C1 segment of cervical spinal cord (tissue), 14 donors: ENCODE results near the gene FOXC2.

Experiments used
- DNase-seq, 14 donors: peaks; one replicate each; lab custom pipeline; 2025; lab: John Stamatoyannopoulos, UW

The FOXC2 gene

DNA sequence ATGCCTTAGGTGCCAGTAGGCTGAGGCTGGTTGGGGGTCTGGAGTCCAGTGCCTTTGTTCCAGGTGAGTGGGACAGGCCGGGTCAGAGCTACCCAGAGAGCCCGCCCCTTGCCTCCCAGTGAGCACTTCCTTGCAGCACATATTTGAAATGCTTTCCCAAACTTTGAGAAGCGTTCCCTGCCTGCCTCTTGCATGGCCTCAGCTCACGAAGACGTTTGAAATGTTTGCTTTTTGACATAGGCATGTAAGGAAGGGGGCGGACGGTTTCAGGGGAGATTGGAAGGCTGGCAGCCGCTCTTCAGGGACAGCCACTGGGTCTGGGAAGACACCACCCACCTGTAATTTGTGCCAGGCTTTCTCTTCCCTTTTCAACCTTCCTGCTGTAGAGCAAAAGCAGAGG is 6.6 kb downstream of the FOXC2 start:
- DNase-seq, result no peak

DNA sequence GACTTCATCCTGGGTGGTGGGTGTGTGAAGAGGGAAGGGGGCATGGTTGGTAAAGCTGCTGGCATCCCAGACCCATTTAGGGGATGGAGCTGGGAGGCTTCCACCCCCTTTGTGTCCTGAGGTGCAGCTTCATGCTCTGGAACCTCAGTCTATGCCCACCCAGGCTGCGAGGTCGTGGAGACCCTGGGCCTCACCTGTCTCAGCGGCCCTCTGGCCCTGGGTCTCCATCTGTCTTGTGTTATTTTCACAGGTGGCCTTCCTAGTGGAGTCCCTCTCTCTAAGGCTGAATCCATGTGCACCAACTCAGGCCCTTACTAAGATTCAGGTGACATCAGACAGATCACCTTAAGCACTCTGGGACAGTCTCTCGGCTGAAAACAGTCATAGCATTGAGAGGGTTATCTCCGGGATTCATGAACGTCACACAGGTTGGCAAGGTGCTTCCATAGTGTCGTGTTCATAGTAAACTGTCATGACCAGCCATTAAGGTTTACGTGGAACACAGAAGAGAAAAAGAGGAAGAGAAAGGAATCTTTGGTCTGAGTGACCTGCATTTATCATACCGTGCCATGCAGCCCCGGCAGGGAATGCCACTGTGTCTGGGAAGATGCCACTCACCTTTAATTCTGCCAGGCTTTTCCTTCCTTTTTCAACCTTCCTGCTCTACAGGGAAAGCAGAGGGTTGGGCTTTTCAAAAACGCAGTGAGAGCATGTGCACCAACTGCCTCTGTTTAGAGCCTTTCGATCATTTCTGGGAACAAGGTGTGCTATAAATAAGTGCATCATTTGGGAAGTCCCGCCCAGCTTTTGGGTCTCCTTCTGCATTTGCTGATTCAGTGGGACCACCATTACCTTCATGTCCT is 7.2 kb downstream of the FOXC2 start:
- no peak for DNase-seq

DNA sequence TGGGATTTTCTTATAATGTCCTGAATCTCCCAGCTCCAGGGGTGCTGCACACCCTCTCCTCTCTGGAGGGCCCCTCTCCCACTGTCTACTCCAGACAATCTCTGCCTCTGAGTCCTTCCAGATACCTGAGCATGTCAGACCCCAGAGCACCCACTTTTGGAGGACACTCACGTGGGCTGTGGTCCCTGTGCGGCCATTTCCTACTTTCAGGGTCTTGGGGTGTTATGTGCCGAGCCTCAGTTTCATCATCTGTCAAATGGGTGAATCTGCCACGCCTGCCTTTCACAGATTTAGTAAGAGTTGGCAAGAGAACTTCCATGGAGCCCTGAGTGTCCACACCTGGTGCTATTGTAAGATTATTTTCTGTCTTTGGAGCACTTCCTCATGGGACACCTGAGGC is 8.0 kb downstream of the FOXC2 start:
- no peak for DNase-seq

DNA sequence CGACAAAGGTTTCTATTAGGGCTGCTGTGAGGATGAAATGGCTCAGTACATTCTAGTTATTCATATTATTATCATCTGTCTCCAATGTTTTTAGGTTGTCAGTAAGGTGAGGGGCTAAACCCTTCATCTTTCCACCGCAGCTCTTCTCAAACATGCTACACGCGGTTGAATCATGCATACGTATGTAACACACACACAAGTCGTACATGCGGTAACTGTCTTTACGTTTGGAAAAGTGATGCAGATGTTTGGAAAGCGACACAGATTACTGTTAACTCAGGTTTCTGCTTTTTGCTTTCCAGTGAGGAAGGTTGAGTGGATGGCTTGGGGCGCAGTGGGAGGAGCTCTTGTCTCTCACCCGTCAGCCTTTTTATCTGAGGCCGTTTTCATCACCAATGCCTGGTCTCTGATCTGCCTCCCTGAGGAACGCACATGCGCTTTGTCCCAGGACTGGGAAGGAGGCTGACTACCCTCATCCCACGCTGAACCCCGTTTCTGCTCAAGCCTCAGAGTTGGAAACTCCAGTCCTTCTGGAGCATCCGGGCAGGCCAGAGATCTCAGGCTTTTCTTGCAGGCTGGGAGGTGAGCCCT is 8.6 kb downstream of the FOXC2 start:
- no peak for DNase-seq

DNA sequence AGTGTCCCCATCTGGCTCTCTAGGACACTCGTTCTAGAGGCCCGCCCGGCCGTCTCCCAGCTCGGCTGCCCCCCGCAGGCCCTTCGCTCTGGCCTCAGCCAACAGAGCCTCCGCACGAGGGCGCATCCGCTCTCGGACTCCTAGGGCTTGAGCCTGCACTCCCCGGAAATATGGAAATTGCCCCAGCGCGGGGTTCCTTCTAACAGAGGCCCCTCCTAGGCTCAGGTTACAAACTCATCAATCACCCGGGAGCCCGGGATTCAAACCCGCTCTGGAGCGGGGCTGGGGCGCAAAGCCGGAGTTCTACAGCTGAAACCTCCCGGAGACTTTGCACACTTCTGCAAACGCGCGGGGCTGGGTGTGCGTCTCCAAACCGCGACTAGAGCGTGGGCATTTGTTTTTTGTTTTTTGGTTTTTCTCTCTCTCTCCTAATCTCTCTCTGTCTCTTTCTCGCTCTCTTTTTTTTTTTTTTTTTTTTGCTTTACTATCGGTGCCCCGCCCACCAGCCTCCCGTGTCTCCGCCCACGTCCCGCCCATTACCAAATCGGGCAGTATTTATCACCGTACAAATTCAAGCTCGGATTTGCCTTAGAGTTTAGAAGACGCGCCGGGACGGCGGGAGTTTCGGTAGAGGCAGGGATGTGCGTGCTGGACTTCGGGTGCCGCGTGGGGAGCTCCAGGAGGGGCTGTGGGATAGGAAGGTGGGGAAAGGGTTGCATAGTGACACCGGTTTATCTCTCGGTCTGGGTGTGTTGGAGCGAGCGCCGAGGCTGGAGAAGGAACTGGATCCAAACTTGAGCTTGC is 9.3 kb downstream of the FOXC2 start:
- DNase-seq, result peak in 1 of 14 donors; percentile 11

DNA sequence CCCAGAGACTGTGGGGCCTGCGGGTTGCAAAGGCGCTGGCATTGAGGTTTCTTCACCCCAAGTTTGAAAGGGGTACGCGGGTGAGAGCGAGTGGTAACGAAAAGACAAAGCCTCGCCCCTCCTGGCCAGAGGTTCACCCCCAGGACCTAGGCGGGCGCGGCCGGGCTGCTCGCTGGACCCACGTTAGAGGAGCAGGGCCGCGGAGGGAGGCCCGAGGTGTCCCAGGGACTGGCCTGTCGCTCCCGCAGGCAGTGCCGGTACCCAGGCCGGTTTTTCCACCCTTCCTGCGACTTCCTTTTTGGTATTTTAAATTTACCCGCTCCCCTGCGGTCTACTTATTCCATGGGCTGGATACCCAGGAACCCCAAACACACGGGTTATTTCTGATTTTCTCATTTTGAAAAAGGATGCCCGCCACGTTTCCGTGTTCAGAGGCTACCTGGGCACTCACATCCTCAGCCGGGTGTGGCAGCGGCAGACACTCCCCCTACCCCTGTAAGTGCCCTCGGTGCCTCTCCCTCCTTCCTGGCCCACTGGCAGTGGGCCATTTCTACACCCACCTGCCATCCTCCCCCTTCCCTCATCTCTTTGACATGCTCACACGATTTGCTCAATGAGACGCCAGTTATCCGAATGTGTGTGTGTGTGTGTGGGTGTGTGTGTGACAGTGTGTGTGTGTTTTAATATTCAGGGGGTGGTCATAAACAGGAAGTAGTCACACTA is 10.1 kb downstream of the FOXC2 start:
- DNase-seq, result no peak

DNA sequence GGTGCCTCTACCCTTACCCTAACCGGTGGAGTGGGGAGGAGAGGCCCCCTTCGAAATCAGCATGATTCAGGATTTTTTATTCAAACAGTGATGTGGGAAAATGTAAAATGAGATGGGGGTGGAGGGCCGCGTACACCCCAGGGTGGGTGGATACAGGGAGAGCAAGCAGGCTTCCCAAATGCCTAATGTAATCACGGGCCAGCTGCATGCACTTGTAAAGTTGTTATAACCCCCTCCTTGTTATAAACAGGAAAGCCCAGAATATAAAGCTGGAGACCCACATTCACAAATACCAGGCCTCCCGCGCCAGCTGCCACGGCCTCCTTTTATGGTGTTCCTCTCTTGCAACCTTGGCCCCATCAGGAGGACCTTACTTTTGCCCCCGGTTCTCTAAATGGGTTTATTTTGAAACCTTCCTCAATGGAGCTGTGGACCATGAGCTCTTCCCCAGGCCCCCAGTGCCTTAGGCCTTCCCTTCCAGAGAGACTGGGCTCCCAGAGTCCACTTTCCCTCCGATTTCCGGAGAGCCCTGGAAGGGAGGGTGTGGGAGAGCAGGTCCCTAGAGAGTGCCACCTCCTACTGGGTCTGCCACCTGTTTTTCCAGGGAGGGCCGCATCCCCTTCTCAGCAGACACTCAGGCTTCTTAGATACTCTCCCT is 10.8 kb downstream of the FOXC2 start:
- no peak for DNase-seq

DNA sequence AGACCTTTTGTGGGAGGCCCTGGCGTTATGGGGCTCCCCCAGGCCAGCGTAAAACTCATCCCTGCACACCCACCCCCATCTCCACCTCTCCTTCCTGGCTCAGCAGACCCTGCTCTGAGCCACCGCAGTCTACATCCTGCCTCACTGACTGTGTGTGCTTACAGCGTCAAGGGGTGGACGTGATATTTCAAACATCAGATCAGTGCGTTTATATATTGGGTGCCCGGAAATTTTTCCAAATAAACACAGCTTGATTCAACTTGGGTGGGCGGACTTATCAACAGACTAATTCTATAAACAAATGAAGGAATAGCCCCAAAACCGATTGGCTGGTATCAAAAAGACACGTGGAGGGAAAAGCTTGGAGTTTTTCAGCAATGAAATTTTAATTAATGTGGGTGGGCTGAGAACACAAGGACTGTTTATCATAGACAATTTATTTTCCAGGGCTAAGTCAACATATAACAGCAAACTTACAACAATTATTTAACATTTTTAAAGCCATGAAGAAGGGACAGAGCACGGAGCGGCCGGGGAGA is 11.5 kb downstream of the FOXC2 start, which contains the start of gene FOXL1:
TSS of gene FOXL1 (plus strand) at position 489 of the 539 bp plus-strand sequence. CDS start 175 bp downstream, outside the sequence.
- no peak for DNase-seq

DNA sequence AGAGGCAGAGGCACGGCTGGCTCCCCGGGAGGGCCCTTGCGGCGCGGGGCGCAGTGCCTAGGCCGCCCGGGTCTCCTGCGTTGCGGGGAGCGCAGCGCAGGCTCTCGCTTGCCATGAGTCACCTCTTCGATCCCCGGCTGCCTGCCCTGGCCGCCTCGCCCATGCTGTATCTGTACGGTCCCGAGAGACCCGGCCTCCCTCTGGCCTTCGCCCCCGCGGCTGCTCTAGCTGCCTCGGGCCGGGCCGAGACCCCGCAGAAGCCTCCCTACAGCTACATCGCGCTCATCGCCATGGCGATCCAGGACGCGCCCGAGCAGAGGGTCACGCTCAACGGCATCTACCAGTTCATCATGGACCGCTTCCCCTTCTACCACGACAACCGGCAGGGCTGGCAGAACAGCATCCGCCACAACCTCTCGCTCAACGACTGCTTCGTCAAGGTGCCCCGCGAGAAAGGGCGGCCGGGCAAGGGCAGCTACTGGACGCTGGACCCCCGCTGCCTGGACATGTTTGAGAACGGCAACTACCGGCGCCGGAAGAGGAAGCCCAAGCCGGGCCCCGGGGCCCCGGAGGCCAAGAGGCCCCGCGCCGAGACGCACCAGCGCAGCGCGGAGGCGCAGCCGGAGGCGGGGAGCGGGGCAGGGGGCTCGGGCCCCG is 12.1 kb downstream of the FOXC2 start:
- DNase-seq, result no peak

DNA sequence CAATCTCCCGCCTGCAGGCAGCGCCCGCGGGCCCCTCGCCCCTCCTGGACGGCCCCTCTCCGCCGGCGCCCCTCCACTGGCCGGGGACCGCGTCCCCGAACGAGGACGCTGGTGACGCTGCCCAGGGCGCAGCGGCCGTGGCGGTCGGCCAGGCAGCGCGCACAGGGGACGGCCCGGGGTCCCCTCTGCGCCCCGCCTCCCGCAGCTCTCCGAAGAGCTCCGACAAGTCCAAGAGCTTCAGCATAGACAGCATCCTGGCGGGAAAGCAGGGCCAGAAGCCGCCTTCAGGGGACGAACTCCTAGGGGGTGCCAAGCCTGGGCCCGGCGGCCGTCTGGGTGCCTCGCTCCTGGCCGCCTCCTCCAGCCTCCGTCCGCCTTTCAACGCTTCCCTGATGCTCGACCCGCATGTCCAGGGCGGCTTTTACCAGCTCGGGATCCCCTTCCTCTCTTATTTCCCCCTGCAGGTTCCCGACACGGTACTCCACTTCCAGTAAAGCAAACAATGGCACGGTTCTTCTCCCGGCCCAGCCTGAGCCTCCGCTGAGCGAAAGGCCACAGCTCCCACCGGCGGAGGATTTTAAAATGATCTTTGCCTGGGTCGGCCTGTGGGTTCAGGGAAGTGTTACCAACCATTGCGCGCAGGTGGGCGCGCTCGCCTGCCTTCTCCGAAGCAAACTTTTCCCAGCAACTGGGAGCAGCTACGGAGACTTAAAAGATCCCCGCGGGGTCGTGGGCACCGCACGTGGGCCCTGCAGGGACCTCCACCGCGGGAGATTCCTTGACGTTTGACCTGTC is 12.8 kb downstream of the FOXC2 start:
- DNase-seq, result no peak

DNA sequence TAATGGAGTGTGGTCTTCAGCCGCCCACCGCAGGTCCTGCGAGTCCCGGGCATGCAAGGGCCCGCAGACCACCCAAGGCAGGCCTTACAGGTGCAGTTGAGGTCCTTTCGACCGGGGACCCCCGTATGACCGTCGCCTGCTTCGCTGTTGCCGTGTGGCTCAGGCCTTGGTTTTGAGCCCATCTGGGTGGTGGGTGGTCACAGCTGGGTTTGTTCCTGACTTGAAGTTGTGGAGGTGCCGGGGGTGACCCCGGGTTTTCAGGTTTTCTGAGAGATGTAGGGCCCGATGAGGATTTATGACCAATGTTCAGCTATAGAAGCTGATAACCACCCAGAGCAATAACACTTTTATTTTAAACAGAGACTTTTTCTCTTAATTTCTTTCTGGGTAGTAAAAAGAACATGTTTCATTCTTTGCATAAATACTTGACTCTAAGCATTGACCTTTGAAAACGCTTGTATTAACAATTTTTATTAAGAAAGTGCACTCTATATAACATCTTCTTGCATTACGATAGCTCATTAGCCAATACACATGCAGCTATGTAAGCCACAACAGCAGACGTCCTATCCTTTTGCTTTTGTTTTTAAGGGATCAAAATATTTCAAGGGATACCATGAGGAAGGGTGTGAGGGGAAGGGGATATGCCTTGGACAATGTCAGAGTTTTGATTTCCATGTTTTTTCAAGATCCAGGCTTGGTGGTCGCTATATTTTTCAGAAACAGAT is 13.6 kb downstream of the FOXC2 start:
- no peak for DNase-seq

DNA sequence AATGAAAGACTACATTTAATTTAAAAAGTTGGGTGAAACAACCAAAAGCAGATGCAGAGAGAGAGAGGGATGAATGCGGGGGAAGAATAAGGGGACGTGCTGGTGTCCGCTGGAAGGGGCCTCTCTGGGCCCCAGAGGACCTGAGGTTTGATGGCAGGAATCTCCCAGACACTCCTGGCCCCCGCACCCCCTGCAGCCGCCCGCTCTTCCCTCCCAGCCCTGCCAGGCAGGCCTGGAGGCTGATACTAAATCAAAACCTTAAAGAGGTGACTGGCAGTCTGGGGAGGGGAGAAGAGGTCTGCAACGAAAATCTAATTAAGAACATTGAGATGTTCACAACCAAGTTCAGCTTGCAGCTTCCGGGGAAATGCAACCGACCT is 14.2 kb downstream of the FOXC2 start:
- DNase-seq, result no peak

DNA sequence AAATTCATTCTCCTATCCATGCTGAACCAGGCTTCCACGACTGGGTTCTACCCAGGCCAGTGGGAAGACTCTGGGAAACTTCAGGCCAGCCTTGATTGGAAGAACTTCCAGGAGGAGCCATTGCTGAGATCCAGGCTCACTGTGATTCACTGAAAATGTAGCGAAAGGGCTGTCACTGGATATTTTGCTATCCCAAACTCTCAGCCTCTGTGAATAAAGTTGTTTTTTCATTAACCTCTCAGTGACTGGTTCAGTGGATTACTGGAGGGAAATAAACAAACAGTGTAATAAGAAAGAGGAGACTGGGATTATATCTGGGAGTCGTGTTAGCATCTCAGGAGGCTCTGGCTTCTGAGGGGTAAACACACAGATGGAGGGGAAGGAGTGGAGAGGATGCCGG is 14.8 kb downstream of the FOXC2 start:
- no peak for DNase-seq

DNA sequence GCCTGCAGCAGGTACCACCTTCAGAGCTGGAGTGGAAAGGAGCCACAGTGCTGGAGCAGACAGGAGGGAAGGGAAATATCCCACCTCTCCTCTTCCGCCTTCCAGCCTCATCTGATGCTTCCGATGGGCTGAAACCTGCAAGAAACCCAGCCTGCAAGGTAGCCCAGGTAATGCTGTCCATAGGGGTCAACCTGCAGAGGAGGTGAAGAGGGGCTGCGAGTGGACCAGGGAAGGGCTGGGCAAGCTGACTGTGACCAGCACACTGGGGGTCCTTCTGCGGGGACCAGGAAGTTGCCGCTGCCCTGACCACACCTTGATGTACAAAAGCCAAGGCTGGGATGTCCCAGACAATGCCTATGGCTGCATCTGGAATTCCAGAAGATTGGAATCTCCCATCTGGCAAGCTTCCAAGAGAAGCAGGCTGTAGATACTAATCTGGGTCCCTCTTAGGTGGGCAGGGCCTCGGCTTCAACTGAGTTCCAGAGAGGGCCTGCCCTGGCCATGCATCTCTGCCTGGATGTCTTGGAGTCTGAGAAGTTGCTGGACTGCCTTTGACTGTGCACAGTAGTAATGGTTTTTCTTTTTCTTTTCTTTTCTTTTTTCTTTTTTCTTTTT is 17.5 kb downstream of the FOXC2 start:
- DNase-seq, result no peak

DNA sequence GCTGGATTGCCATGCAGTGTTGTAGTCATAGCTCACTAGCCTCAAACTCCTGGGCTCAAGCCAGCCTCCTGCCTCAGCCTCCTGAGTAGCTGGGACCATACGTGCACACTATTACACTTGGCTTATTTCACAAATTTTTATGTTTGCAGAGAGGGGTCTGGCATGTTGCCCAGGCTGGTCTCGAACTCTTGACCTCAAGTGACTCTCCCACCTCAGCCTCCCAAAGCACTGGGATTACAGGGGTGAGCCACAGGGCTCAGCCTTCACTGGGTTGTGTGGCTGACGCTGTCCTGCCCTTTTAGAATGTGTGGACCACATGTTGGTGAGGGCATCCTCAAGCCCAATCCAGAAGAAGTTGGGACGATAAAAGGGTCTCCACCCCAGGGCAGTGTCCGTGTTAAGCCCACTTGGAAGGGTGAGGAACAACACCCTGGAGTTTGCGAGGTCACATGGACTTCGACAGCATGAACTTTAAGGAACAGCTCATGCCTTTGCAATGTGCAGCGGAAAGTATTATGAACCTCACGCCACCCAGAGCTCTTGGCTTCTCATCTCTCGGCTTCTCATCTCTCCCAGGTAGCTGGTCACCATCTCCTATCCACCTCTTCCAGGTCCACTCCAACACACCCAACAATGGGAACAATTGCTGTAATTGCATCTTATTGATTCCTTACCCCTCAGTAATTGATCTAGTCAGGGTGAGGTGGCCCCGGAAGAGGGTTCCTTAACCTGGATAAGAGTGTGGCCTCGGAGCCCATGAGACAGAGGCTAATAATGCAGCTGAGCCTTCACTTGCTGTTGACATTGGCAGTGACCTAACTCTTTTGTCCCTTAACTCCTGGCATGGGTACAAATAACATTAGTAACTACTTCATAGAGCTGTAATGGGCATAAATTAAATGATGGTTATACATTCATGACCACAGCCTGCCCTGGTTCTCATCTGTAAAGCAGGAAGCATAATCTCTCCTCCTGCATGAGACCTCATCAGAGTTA is 18.4 kb downstream of the FOXC2 start:
- DNase-seq, result no peak

DNA sequence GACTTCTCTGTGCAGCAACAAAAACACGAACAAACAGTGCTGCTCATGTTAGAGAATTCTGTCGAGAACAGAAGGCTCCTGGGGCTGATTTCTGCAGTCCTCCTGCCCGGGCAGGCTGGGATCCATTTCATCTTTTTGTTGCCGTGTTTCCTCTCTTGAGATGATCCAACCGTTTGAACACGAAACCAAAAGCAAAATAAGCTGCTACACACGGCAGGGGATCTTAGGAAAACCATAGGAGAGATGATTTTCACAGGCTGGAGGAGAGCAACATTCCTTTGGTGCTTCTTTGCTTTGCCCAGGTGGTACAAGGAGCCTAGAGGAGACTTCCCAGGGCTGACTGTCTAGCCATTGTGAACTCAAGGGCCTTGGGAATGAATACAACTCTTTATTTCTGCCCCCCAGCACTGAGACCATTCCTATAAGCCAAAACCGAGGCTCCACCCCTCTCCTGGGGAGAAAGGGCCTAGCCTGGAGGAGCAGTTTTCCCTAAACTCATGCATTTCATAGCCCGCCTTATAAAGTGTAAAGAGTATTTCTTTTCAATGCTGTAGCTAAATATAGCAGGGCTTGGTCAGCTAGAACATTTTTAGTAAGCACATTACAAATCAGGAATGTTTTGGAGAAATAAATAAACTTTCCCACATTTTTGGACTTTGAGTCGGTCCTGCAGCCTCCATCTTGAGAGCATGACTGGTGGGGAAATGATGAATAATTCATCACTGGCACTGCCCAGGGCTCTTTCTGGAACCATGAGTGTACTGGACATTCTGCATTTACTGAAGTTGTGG is 19.4 kb downstream of the FOXC2 start:
- no peak for DNase-seq
